ENCODE results near the gene TMPRSS9.
"Not testable (repeated sequence)": the region's sequence is repeated elsewhere in the genome, so short reads cannot be mapped to it uniquely, and the experiment has no call there.

TMPRSS9 gene

GRCh38 chr19:2394054-2394441, 34.0 kb downstream of the TMPRSS9 start:
- DNase-seq (ENCODE audit: low read depth, low spot score): no peak
- H3K27ac ChIP-seq (ENCODE audit: low read length): no peak overlapping the region
- WGBS (ENCODE audit: insufficient coverage, insufficient read length): no CpG with 5 or more reads among the region's 8 CpGs
- H3K4me1 ChIP-seq (ENCODE audit: control insufficient read depth, insufficient read depth, low read length): no peaks in the 10 kb centered on the region
- H3K36me3 ChIP-seq (ENCODE audit: control insufficient read depth, insufficient read depth, low read length): no peaks in the 10 kb centered on the region
- H3K4me3 ChIP-seq (ENCODE audit: low read length): no peak overlapping the region
- H3K9me3 ChIP-seq (ENCODE audit: control insufficient read depth, insufficient read depth, low read length): no peaks in the 10 kb centered on the region
- no peaks in the 10 kb centered on the region for H3K27me3 ChIP-seq (ENCODE audit: control insufficient read depth, insufficient read depth, low read length)

- H3K27ac ChIP-seq (ENCODE audit: low read length): no peak overlapping the region
- no peaks in the 10 kb centered on the region for H3K4me1 ChIP-seq (ENCODE audit: control insufficient read depth, insufficient read depth, low read length)
- no peaks in the 10 kb centered on the region for H3K36me3 ChIP-seq (ENCODE audit: control insufficient read depth, insufficient read depth, low read length)
- H3K9me3 ChIP-seq (ENCODE audit: control insufficient read depth, insufficient read depth, low read length): no peaks in the 10 kb centered on the region
- no peak for DNase-seq (ENCODE audit: low read depth, low spot score)
- no peaks in the 10 kb centered on the region for H3K27me3 ChIP-seq (ENCODE audit: control insufficient read depth, insufficient read depth, low read length)
- no peak overlapping the region for H3K4me3 ChIP-seq (ENCODE audit: low read length)
- whole genome bisulfite sequencing (ENCODE audit: insufficient coverage, insufficient read length): no CpG with 5 or more reads among the region's 27 CpGs
Observed at GRCh38 chr19:2394442-2395292, 34.6 kb downstream of the TMPRSS9 start.

GRCh38 chr19:2395293-2395829, 35.3 kb downstream of the TMPRSS9 start:
- not testable (repeated sequence) for H3K27ac ChIP-seq (ENCODE audit: low read length); H3K4me3 ChIP-seq (ENCODE audit: low read length)

GRCh38 chr19:2397173-2397572, 37.1 kb downstream of the TMPRSS9 start:
- no CpG with 5 or more reads among the region's 7 CpGs for WGBS (ENCODE audit: insufficient coverage, insufficient read length)

More at GRCh38 chr19:2395293-2395829, 35.3 kb downstream of the TMPRSS9 start:
- WGBS (ENCODE audit: insufficient coverage, insufficient read length): no CpG with 5 or more reads among the region's 18 CpGs
- DNase-seq (ENCODE audit: low read depth, low spot score); H3K9me3 ChIP-seq (ENCODE audit: control insufficient read depth, insufficient read depth, low read length); H3K4me1 ChIP-seq (ENCODE audit: control insufficient read depth, insufficient read depth, low read length); H3K36me3 ChIP-seq (ENCODE audit: control insufficient read depth, insufficient read depth, low read length); H3K27me3 ChIP-seq (ENCODE audit: control insufficient read depth, insufficient read depth, low read length): not testable (repeated sequence)

GRCh38 chr19:2398735-2399305, 38.8 kb downstream of the TMPRSS9 start:
- H3K27me3 ChIP-seq (ENCODE audit: control insufficient read depth, insufficient read depth, low read length): no peaks in the 10 kb centered on the region
- no peaks in the 10 kb centered on the region; the same call in 1 of the 2 replicates for H3K4me1 ChIP-seq (ENCODE audit: control insufficient read depth, insufficient read depth, low read length)
- no peak overlapping the region for H3K27ac ChIP-seq (ENCODE audit: low read length)
- WGBS (ENCODE audit: insufficient coverage, insufficient read length): no CpG with 5 or more reads among the region's 14 CpGs
- peaks cover 2% of the 10 kb centered on the region; the same call in 1 of the 2 replicates for H3K36me3 ChIP-seq (ENCODE audit: control insufficient read depth, insufficient read depth, low read length)
- DNase-seq (ENCODE audit: low read depth, low spot score): no peak
- no peaks in the 10 kb centered on the region for H3K9me3 ChIP-seq (ENCODE audit: control insufficient read depth, insufficient read depth, low read length)
- no peak overlapping the region for H3K4me3 ChIP-seq (ENCODE audit: low read length)

More at GRCh38 chr19:2397173-2397572, 37.1 kb downstream of the TMPRSS9 start:
- not testable (repeated sequence) for H3K4me1 ChIP-seq (ENCODE audit: control insufficient read depth, insufficient read depth, low read length); H3K9me3 ChIP-seq (ENCODE audit: control insufficient read depth, insufficient read depth, low read length); H3K4me3 ChIP-seq (ENCODE audit: low read length); H3K27ac ChIP-seq (ENCODE audit: low read length); H3K36me3 ChIP-seq (ENCODE audit: control insufficient read depth, insufficient read depth, low read length); DNase-seq (ENCODE audit: low read depth, low spot score); H3K27me3 ChIP-seq (ENCODE audit: control insufficient read depth, insufficient read depth, low read length)

- no peak for DNase-seq (ENCODE audit: low read depth, low spot score)
- WGBS (ENCODE audit: insufficient coverage, insufficient read length): no CpG with 5 or more reads among the region's 4 CpGs
Observed at GRCh38 chr19:2399582-2399981, 39.5 kb downstream of the TMPRSS9 start.

GRCh38 chr19:2408247-2408646, 48.2 kb downstream of the TMPRSS9 start:
- no peak for DNase-seq (ENCODE audit: low read depth, low spot score)
- Histone ChIP-seq H3K4me3 (ENCODE audit: low read length) (no peak overlapping the region), H3K36me3 (ENCODE audit: control insufficient read depth, insufficient read depth, low read length) (no peaks in the 10 kb centered on the region), H3K27me3 (ENCODE audit: control insufficient read depth, insufficient read depth, low read length) (no peaks in the 10 kb centered on the region), H3K9me3 (ENCODE audit: control insufficient read depth, insufficient read depth, low read length) (no peaks in the 10 kb centered on the region), H3K27ac (ENCODE audit: low read length) (no peak overlapping the region), H3K4me1 (ENCODE audit: control insufficient read depth, insufficient read depth, low read length) (no peaks in the 10 kb centered on the region)
- WGBS (ENCODE audit: insufficient coverage, insufficient read length): no CpG with 5 or more reads among the region's 25 CpGs

More at GRCh38 chr19:2399582-2399981, 39.5 kb downstream of the TMPRSS9 start:
- Histone ChIP-seq H3K4me3 (ENCODE audit: low read length) (no peak overlapping the region), H3K9me3 (ENCODE audit: control insufficient read depth, insufficient read depth, low read length) (no peaks in the 10 kb centered on the region), H3K36me3 (ENCODE audit: control insufficient read depth, insufficient read depth, low read length) (peaks cover 2% of the 10 kb centered on the region; the same call in 1 of the 2 replicates), H3K27ac (ENCODE audit: low read length) (no peak overlapping the region), H3K27me3 (ENCODE audit: control insufficient read depth, insufficient read depth, low read length) (no peaks in the 10 kb centered on the region), H3K4me1 (ENCODE audit: control insufficient read depth, insufficient read depth, low read length) (no peaks in the 10 kb centered on the region; the same call in 1 of the 2 replicates)

- H3K27me3 ChIP-seq (ENCODE audit: control insufficient read depth, insufficient read depth, low read length): no peaks in the 10 kb centered on the region
- H3K36me3 ChIP-seq (ENCODE audit: control insufficient read depth, insufficient read depth, low read length): no peaks in the 10 kb centered on the region
- no peak for DNase-seq (ENCODE audit: low read depth, low spot score)
- no CpG with 5 or more reads among the region's 7 CpGs for WGBS (ENCODE audit: insufficient coverage, insufficient read length)
- no peaks in the 10 kb centered on the region for H3K4me1 ChIP-seq (ENCODE audit: control insufficient read depth, insufficient read depth, low read length)
- no peak overlapping the region for H3K4me3 ChIP-seq (ENCODE audit: low read length)
- H3K27ac ChIP-seq (ENCODE audit: low read length): no peak overlapping the region
- no peaks in the 10 kb centered on the region for H3K9me3 ChIP-seq (ENCODE audit: control insufficient read depth, insufficient read depth, low read length)
Observed at GRCh38 chr19:2409352-2409912, 49.4 kb downstream of the TMPRSS9 start.

GRCh38 chr19:2410023-2410422, 50.0 kb downstream of the TMPRSS9 start:
- no peaks in the 10 kb centered on the region for H3K9me3 ChIP-seq (ENCODE audit: control insufficient read depth, insufficient read depth, low read length)
- H3K27ac ChIP-seq (ENCODE audit: low read length): no peak overlapping the region
- no peaks in the 10 kb centered on the region for H3K4me1 ChIP-seq (ENCODE audit: control insufficient read depth, insufficient read depth, low read length)
- no peak overlapping the region for H3K4me3 ChIP-seq (ENCODE audit: low read length)
- no CpG with 5 or more reads among the region's 7 CpGs for WGBS (ENCODE audit: insufficient coverage, insufficient read length)
- no peak for DNase-seq (ENCODE audit: low read depth, low spot score)
- H3K27me3 ChIP-seq (ENCODE audit: control insufficient read depth, insufficient read depth, low read length): no peaks in the 10 kb centered on the region
- H3K36me3 ChIP-seq (ENCODE audit: control insufficient read depth, insufficient read depth, low read length): no peaks in the 10 kb centered on the region

- Histone ChIP-seq H3K4me3 (ENCODE audit: low read length) (no peak overlapping the region), H3K36me3 (ENCODE audit: control insufficient read depth, insufficient read depth, low read length) (no peaks in the 10 kb centered on the region), H3K27me3 (ENCODE audit: control insufficient read depth, insufficient read depth, low read length) (no peaks in the 10 kb centered on the region), H3K9me3 (ENCODE audit: control insufficient read depth, insufficient read depth, low read length) (no peaks in the 10 kb centered on the region), H3K27ac (ENCODE audit: low read length) (no peak overlapping the region), H3K4me1 (ENCODE audit: control insufficient read depth, insufficient read depth, low read length) (no peaks in the 10 kb centered on the region)
- DNase-seq (ENCODE audit: low read depth, low spot score): no peak
- no CpG with 5 or more reads among the region's 8 CpGs for WGBS (ENCODE audit: insufficient coverage, insufficient read length)
Observed at GRCh38 chr19:2411709-2412108, 51.6 kb downstream of the TMPRSS9 start.

Data from iPS DF 6.9 (cell line).